Astrocyte (in vitro differentiated cells and primary cell): ENCODE data around the gene TRIM7. TPM values are rescaled to one million over a fixed set of nuclear protein-coding genes. Genes with fewer than 3 reads are reported as not detected.
"Not testable (repeated sequence)": the region's sequence is repeated elsewhere in the genome, so short reads cannot be mapped to it uniquely, and the experiment has no call there.

Experiments used
- DNase-seq: peaks from one replicate; pipeline ENCODE4 v3.0.0-alpha.2; 2010; ENCODE audit warnings: low read depth
- FAIRE-seq: peaks from 2 replicates; lab custom pipeline; 2011; peaks lifted over from hg19 to GRCh38; lab: Jason Lieb, UNC
- H2AFZ ChIP-seq: 2 replicates; pipeline ENCODE4 v1.6.0; 2012; ENCODE audit warnings: low read depth, low read length, inconsistent platforms
- H3K27ac ChIP-seq: 2 replicates; pipeline ENCODE4 v1.5.1; 2011; ENCODE audit warnings: low read depth, low read length, inconsistent platforms
- H3K27me3 ChIP-seq: 2 replicates; pipeline ENCODE4 v1.6.0; 2011; ENCODE audit warnings: low read length, inconsistent platforms; ENCODE audit not compliant: insufficient read depth
- H3K36me3 ChIP-seq: 2 replicates; pipeline ENCODE4 v1.5.1; 2011; ENCODE audit warnings: low read length, inconsistent platforms; ENCODE audit not compliant: insufficient read depth
- H3K4me1 ChIP-seq: 2 replicates; pipeline ENCODE4 v1.5.1; 2011; ENCODE audit warnings: low read length, inconsistent platforms; ENCODE audit not compliant: insufficient read depth
- H3K4me2 ChIP-seq: 2 replicates; pipeline ENCODE4 v1.6.0; 2012; ENCODE audit warnings: low read length, inconsistent platforms
- H3K4me3 ChIP-seq: 2 replicates; pipeline ENCODE4 v1.5.1; 2011; ENCODE audit warnings: low read depth, mild to moderate bottlenecking, low read length, inconsistent platforms; ENCODE audit not compliant: insufficient read depth
- H3K79me2 ChIP-seq: 2 replicates; pipeline ENCODE4 v1.6.0; 2012; ENCODE audit warnings: mild to moderate bottlenecking, low read length, inconsistent platforms; ENCODE audit not compliant: insufficient read depth
- H3K9ac ChIP-seq: 2 replicates; pipeline ENCODE4 v1.6.0; 2012; ENCODE audit warnings: mild to moderate bottlenecking, low read length, inconsistent platforms
- H3K9me3 ChIP-seq: 2 replicates; pipeline ENCODE4 v1.5.1; 2012; ENCODE audit warnings: low read depth, mild to moderate bottlenecking, low read length, inconsistent platforms; ENCODE audit not compliant: insufficient read depth
- H4K20me1 ChIP-seq: 2 replicates; pipeline ENCODE4 v1.6.0; 2012; ENCODE audit warnings: low read length, inconsistent platforms; ENCODE audit not compliant: insufficient read depth
- H3K27ac Mint-ChIP-seq: one replicate; pipeline ENCODE4 v1.8.0; 2021; ENCODE audit warnings: mild to moderate bottlenecking, mixed read lengths; ENCODE audit not compliant: unreplicated experiment
- H3K27me3 Mint-ChIP-seq: one replicate; pipeline ENCODE4 v1.8.0; 2021; ENCODE audit warnings: low read depth, mixed read lengths; ENCODE audit not compliant: unreplicated experiment
- H3K36me3 Mint-ChIP-seq: one replicate; pipeline ENCODE4 v1.8.0; 2021; ENCODE audit warnings: low read depth, mixed read lengths; ENCODE audit not compliant: unreplicated experiment
- H3K4me1 Mint-ChIP-seq: one replicate; pipeline ENCODE4 v1.8.0; 2021; ENCODE audit warnings: low read depth, mixed read lengths; ENCODE audit not compliant: unreplicated experiment
- H3K4me3 Mint-ChIP-seq: one replicate; pipeline ENCODE4 v1.8.0; 2021; ENCODE audit warnings: mild to moderate bottlenecking, moderate library complexity, mixed read lengths; ENCODE audit not compliant: unreplicated experiment
- H3K9me3 Mint-ChIP-seq: one replicate; pipeline ENCODE4 v1.8.0; 2021; ENCODE audit warnings: mild to moderate bottlenecking, mixed read lengths; ENCODE audit not compliant: unreplicated experiment
- EZH2 ChIP-seq: IDR thresholded peaks from 2 replicates; pipeline ENCODE4 v1.6.1; 2012; ENCODE audit warnings: mild to moderate bottlenecking, low read length, inconsistent platforms; ENCODE audit not compliant: insufficient read depth
- total RNA-seq: library from RNA; stranded (reverse); gene quantifications from 2 replicates; pipeline ENCODE4 v1.2.1, GENCODE V29; 2021
- TF ChIP-seq, protein P1 (sequence below): IDR thresholded peaks from 2 replicates; pipeline ENCODE4 v1.5.1; 2011; ENCODE audit warnings: low read depth, mild to moderate bottlenecking, inconsistent platforms, low read length, moderate library complexity; ENCODE audit not compliant: insufficient read depth

Gene TRIM7
- total RNA-seq, 1 donor from 2014 or later: 0.27 TPM

DNA sequence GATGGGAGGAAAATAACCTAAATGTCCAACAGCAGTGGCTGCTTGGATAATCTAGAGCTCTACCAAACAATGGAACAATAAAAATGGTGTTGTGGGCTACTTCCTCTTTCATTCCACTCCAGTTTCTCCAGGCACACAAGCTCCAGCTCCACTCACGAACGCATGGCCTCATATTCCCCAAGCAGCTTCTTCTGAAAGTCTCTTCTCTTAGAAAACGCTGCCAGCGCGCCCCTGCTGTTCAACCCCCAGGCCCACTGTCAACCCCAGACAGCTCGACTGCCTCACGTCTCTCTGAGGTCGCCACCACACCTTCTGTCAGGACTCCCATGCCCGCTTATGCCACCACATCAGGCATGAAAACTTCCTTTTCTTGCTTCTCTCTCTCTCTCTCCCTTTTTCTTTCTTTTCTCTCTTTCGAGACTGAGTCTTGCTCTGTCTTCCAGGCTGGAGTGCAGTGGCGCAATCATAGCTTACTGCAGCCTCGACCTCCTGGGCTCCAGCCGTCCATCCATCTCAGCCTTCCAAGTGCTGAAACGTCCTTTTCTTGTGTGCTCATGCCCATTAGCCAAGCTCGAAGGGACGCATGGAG lies 41.4 kb downstream of the TRIM7 start:
- Histone ChIP-seq H3K9me3 (no peaks in the 10 kb centered on the region), H3K4me3 (no peak overlapping the region), H3K36me3 (no peaks in the 10 kb centered on the region), H4K20me1 (no peaks in the 10 kb centered on the region), H3K27me3 (no peaks in the 10 kb centered on the region), H3K79me2 (no peaks in the 10 kb centered on the region), H3K9ac (no peak overlapping the region), H2AFZ (peak overlapping the region; percentile 23), H3K27ac (no peak overlapping the region), H3K4me2 (peak overlapping the region; percentile 64), H3K4me1 (peaks cover 8% of the 10 kb centered on the region)
- H3K27ac Mint-ChIP-seq: peak overlapping the region; percentile 62
- H3K36me3 Mint-ChIP-seq: no peaks in the 10 kb centered on the region
- no peaks in the 10 kb centered on the region for H3K4me1 Mint-ChIP-seq
- H3K9me3 Mint-ChIP-seq: peaks cover 2% of the 10 kb centered on the region
- peaks cover 16% of the 10 kb centered on the region for H3K27me3 Mint-ChIP-seq
- peak overlapping the region; percentile 84 for H3K4me3 Mint-ChIP-seq
- TF ChIP-seq, protein P1, sequence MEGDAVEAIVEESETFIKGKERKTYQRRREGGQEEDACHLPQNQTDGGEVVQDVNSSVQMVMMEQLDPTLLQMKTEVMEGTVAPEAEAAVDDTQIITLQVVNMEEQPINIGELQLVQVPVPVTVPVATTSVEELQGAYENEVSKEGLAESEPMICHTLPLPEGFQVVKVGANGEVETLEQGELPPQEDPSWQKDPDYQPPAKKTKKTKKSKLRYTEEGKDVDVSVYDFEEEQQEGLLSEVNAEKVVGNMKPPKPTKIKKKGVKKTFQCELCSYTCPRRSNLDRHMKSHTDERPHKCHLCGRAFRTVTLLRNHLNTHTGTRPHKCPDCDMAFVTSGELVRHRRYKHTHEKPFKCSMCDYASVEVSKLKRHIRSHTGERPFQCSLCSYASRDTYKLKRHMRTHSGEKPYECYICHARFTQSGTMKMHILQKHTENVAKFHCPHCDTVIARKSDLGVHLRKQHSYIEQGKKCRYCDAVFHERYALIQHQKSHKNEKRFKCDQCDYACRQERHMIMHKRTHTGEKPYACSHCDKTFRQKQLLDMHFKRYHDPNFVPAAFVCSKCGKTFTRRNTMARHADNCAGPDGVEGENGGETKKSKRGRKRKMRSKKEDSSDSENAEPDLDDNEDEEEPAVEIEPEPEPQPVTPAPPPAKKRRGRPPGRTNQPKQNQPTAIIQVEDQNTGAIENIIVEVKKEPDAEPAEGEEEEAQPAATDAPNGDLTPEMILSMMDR: no peak
- no peak for TF ChIP-seq EZH2
- FAIRE-seq (no peak), DNase-seq (no peak)

DNA sequence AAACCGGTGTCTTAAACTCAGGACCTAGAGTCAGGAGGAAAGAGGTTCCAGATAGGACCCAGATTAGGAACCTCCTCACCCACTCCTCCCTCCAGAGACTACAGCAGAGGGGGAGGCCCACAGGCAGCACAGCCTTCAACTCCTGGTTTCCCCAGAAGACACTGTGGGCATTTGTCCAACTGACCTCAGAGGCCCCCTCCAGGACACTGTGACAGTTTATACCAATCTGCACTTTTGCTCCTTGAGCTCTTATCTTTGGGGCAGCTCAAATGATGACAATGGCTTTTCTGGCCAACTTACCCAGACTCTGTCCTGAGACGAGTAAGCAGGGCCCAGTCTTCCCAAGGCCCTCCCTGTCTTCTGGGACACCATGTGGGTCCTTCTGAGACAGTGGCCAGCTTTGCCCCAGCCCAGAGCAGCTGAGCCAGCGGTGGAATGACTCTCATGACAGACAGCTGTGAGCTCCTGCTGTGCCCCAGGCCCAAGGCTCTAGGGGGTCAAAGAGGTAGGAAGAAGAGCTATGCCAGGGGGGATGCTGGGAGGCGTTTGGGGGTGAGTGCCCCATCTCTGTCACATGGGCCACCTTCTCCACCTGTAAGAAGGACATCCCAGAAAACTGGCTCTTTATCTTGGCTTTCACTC lies 43.3 kb downstream of the TRIM7 start:
- peaks cover 2% of the 10 kb centered on the region for H3K27me3 ChIP-seq
- H3K9ac ChIP-seq: no peak overlapping the region
- no peaks in the 10 kb centered on the region for H4K20me1 ChIP-seq
- Mint-ChIP-seq H3K4me1 (no peaks in the 10 kb centered on the region), H3K4me3 (no peak overlapping the region), H3K36me3 (no peaks in the 10 kb centered on the region), H3K27me3 (peaks cover 22% of the 10 kb centered on the region), H3K27ac (peak overlapping the region; percentile 87), H3K9me3 (peaks cover 2% of the 10 kb centered on the region)
- H3K4me2 ChIP-seq: peak overlapping the region; percentile 68
- H3K27ac ChIP-seq: no peak overlapping the region
- H3K4me3 ChIP-seq: peak overlapping the region; percentile 25
- TF ChIP-seq EZH2: no peak
- TF ChIP-seq, protein P1: no peak
- FAIRE-seq: no peak
- H3K36me3 ChIP-seq: no peaks in the 10 kb centered on the region
- no peaks in the 10 kb centered on the region for H3K79me2 ChIP-seq
- no peaks in the 10 kb centered on the region for H3K9me3 ChIP-seq
- DNase-seq: no peak
- peak overlapping the region; percentile 62 for H2AFZ ChIP-seq
- H3K4me1 ChIP-seq: peaks cover 8% of the 10 kb centered on the region

DNA sequence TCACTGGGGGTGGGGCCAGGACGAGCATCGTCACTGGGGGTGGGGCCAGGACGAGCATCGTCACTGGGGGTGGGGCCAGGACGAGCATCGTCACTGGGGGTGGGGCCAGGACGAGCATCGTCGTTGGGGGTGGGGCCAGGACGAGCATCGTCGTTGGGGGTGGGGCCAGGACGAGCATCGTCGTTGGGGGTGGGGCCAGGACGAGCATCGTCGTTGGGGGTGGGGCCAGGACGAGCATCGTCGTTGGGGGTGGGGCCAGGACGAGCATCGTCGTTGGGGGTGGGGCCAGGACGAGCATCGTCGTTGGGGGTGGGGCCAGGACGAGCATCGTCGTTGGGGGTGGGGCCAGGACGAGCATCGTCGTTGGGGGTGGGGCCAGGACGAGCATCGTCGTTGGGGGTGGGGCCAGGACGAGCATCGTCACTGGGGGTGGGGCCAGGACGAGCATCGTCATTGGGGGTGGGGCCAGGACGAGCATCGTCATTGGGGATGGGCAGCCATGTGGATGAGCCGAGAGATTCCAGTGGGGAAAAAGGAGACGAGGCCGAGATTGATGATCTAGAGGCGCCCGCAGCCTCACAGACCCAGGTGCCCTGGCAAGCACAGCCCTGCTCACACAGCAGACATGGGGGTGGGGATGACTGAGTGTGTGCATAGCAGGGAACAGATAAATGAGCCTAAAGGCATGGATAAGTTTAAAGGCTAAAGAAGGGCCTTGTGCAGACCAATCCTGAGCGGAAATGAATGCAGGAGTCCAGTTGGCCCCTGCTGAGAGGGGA lies 44.1 kb downstream of the TRIM7 start:
- peak overlapping the region; percentile 25 for H3K4me3 ChIP-seq
- not testable (repeated sequence) for H3K36me3 ChIP-seq, H3K79me2 ChIP-seq, H3K9me3 ChIP-seq, H3K4me3 Mint-ChIP-seq, H3K27ac ChIP-seq, H3K9me3 Mint-ChIP-seq, H4K20me1 ChIP-seq, H3K9ac ChIP-seq, H3K4me1 ChIP-seq, H3K27me3 ChIP-seq, FAIRE-seq, H3K4me1 Mint-ChIP-seq, H3K36me3 Mint-ChIP-seq
- peaks cover 26% of the 10 kb centered on the region for H3K27me3 Mint-ChIP-seq
- peak overlapping the region; percentile 62 for H2AFZ ChIP-seq
- DNase-seq: peak; percentile 65
- peak overlapping the region; percentile 68 for H3K4me2 ChIP-seq
- peak overlapping the region; percentile 87 for H3K27ac Mint-ChIP-seq
